D721Med (cell line): Measurements from ENCODE around the gene TCL1A.

Experiments
- DNase-seq: peaks from one replicate; pipeline ENCODE4 v3.0.0; 2011; ENCODE audit warnings: low spot score; ENCODE audit not compliant: insufficient read length
- FAIRE-seq: peaks from 2 replicates; lab custom pipeline; 2011; peaks lifted over from hg19 to GRCh38; lab: Jason Lieb, UNC
- CTCF ChIP-seq: IDR thresholded peaks from 2 replicates; pipeline ENCODE4 v1.5.1; 2012; ENCODE audit warnings: mild to moderate bottlenecking, control low read depth; ENCODE audit not compliant: insufficient read depth; ENCODE audit errors: missing control alignments

TCL1A gene

GRCh38 chr14:95679998-95680735 lies 33.8 kb downstream of the TCL1A start:
- DNase-seq (no peak), FAIRE-seq (no peak)
- TF ChIP-seq CTCF: no peak

- FAIRE-seq (no peak), DNase-seq (no peak)
- TF ChIP-seq CTCF: no peak
These were observed 34.6 kb downstream of the TCL1A start for GRCh38 chr14:95679148-95679815.

- no peak for TF ChIP-seq CTCF
- DNase-seq: no peak
- FAIRE-seq: no peak
These were observed 36.6 kb downstream of the TCL1A start for GRCh38 chr14:95677179-95677835.

GRCh38 chr14:95675486-95675885 lies 38.4 kb downstream of the TCL1A start:
- FAIRE-seq (no peak), DNase-seq (no peak)
- TF ChIP-seq CTCF: no peak

GRCh38 chr14:95674613-95675012 lies 39.3 kb downstream of the TCL1A start:
- no peak for DNase-seq
- FAIRE-seq: no peak
- TF ChIP-seq CTCF: no peak

GRCh38 chr14:95668235-95668772 lies 45.6 kb downstream of the TCL1A start:
- TF ChIP-seq CTCF: no peak
- DNase-seq (no peak), FAIRE-seq (no peak)
